Mesendoderm (in vitro differentiated cells): ENCODE measurements around the gene RER1.

Experiments
- DNase-seq: peaks from one replicate; pipeline ENCODE4 v3.0.0; 2013
- H2AK5ac ChIP-seq: 2 replicates; pipeline ENCODE4 v1.6.1; 2013; ENCODE audit warnings: low read length, inconsistent platforms
- H2BK120ac ChIP-seq: 2 replicates; pipeline ENCODE4 v1.6.1; 2013; ENCODE audit warnings: low read depth, mild to moderate bottlenecking, low read length, moderate library complexity, mixed read lengths
- H2BK15ac ChIP-seq: replicated peaks from 2 replicates; pipeline ENCODE4 v1.6.1; 2013; ENCODE audit warnings: low read depth, mild to moderate bottlenecking, moderate library complexity
- H2BK5ac ChIP-seq: 2 replicates; pipeline ENCODE4 v1.6.1; 2013; ENCODE audit warnings: low read length, inconsistent platforms
- H3K18ac ChIP-seq: 2 replicates; pipeline ENCODE4 v1.6.1; 2013; ENCODE audit warnings: mild to moderate bottlenecking, low read length, mixed read lengths
- H3K23ac ChIP-seq: one replicate; pipeline ENCODE4 v1.6.1; 2013; ENCODE audit warnings: low read length
- H3K27ac ChIP-seq: 2 replicates; pipeline ENCODE4 v1.5.1; 2013; ENCODE audit warnings: low read depth, mild to moderate bottlenecking, inconsistent platforms, low read length, moderate library complexity
- H3K27me3 ChIP-seq: 2 replicates; pipeline ENCODE4 v1.6.1; 2013; ENCODE audit warnings: low read length, control low read depth, mild to moderate bottlenecking, inconsistent platforms; ENCODE audit not compliant: insufficient read depth, poor library complexity
- H3K36me3 ChIP-seq: 2 replicates; pipeline ENCODE4 v1.6.1; 2013; ENCODE audit warnings: low read length, inconsistent platforms; ENCODE audit not compliant: control insufficient read depth, insufficient read depth
- H3K4ac ChIP-seq: one replicate; pipeline ENCODE4 v1.6.1; 2013; ENCODE audit warnings: low read depth, mild to moderate bottlenecking, low read length, moderate library complexity
- H3K4me1 ChIP-seq: 2 replicates; pipeline ENCODE4 v1.6.1; 2013; ENCODE audit warnings: low read depth, low read length, inconsistent platforms; ENCODE audit not compliant: control insufficient read depth
- H3K4me2 ChIP-seq: 2 replicates; pipeline ENCODE4 v1.6.1; 2013; ENCODE audit warnings: low read length
- H3K4me3 ChIP-seq: 2 replicates; pipeline ENCODE4 v1.5.1; 2013; ENCODE audit warnings: mild to moderate bottlenecking, low read length
- H3K56ac ChIP-seq: one replicate; pipeline ENCODE4 v1.6.1; 2013; ENCODE audit warnings: low read length
- H3K79me1 ChIP-seq: 2 replicates; pipeline ENCODE4 v1.6.1; 2013; ENCODE audit warnings: low read length, inconsistent platforms
- H3K79me2 ChIP-seq: 2 replicates; pipeline ENCODE4 v1.6.1; 2013; ENCODE audit warnings: mild to moderate bottlenecking, low read length; ENCODE audit not compliant: control insufficient read depth, insufficient read depth
- H3K9ac ChIP-seq: 2 replicates; pipeline ENCODE4 v1.6.1; 2013; ENCODE audit warnings: low read length, inconsistent platforms
- H4K5ac ChIP-seq: one replicate; pipeline ENCODE4 v1.6.1; 2013; ENCODE audit warnings: low read length
- H4K8ac ChIP-seq: one replicate; pipeline ENCODE4 v1.6.1; 2013; ENCODE audit warnings: low read depth, mild to moderate bottlenecking, control low read depth, low read length, moderate library complexity
- WGBS: extraction: QIAGEN DNeasy Blood & Tissue Kit; methylation state at CpG from one replicate; pipeline ENCODE4 v1.1.7; 2013; ENCODE audit warnings: low lambda C conversion rate, missing lambda C conversion rate; ENCODE audit not compliant: insufficient coverage; ENCODE audit errors: extremely low coverage; 5-methylcytosine and 5-hydroxymethylcytosine counted together

The RER1 gene

GRCh38 chr1:2356911-2357845 is 34.5 kb upstream of the RER1 start:
- no peak overlapping the region for H4K8ac ChIP-seq
- H2BK15ac ChIP-seq, result no peak overlapping the region
- H4K5ac ChIP-seq, result no peak overlapping the region
- H3K79me2 ChIP-seq, result no peaks in the 10 kb centered on the region
- no peak overlapping the region for H3K4me3 ChIP-seq
- no peak overlapping the region for H3K23ac ChIP-seq
- no peak overlapping the region for H2AK5ac ChIP-seq
- H3K27ac ChIP-seq, result no peak overlapping the region
- H2BK5ac ChIP-seq, result no peak overlapping the region
- no peak overlapping the region for H3K4me2 ChIP-seq
- no peak overlapping the region for H3K56ac ChIP-seq
- H3K18ac ChIP-seq, result no peak overlapping the region
- H3K27me3 ChIP-seq, result no peaks in the 10 kb centered on the region
- H3K36me3 ChIP-seq, result no peaks in the 10 kb centered on the region
- H3K4ac ChIP-seq, result no peak overlapping the region
- no peak overlapping the region for H2BK120ac ChIP-seq
- no peak for DNase-seq
- H3K4me1 ChIP-seq, result no peaks in the 10 kb centered on the region
- WGBS, result no CpG with 5 or more reads among the region's 37 CpGs
- H3K79me1 ChIP-seq, result no peaks in the 10 kb centered on the region
- no peak overlapping the region for H3K9ac ChIP-seq

- no peaks in the 10 kb centered on the region for H3K79me1 ChIP-seq
- DNase-seq, result no peak
- no CpG with 5 or more reads among the region's 13 CpGs for WGBS
- no peak overlapping the region for H3K18ac ChIP-seq
- no peaks in the 10 kb centered on the region for H3K36me3 ChIP-seq
- H4K8ac ChIP-seq, result no peak overlapping the region
- no peak overlapping the region for H2AK5ac ChIP-seq
- H3K4ac ChIP-seq, result no peak overlapping the region
- H2BK15ac ChIP-seq, result no peak overlapping the region
- H3K79me2 ChIP-seq, result no peaks in the 10 kb centered on the region
- no peak overlapping the region for H2BK120ac ChIP-seq
- H3K4me2 ChIP-seq, result no peak overlapping the region
- H3K4me3 ChIP-seq, result no peak overlapping the region
- no peak overlapping the region for H2BK5ac ChIP-seq
- H3K27me3 ChIP-seq, result no peaks in the 10 kb centered on the region
- H4K5ac ChIP-seq, result no peak overlapping the region
- no peak overlapping the region for H3K9ac ChIP-seq
- H3K56ac ChIP-seq, result no peak overlapping the region
- H3K27ac ChIP-seq, result no peak overlapping the region
- H3K23ac ChIP-seq, result no peak overlapping the region
- no peaks in the 10 kb centered on the region for H3K4me1 ChIP-seq
These were observed 33.6 kb upstream of the RER1 start for GRCh38 chr1:2358072-2358471.

GRCh38 chr1:2358651-2359640 is 32.7 kb upstream of the RER1 start:
- no peak overlapping the region for H4K8ac ChIP-seq
- H3K27me3 ChIP-seq, result no peaks in the 10 kb centered on the region
- no peak overlapping the region for H2AK5ac ChIP-seq
- H3K27ac ChIP-seq, result no peak overlapping the region
- no peak overlapping the region for H2BK15ac ChIP-seq
- no peak overlapping the region for H4K5ac ChIP-seq
- H3K4me3 ChIP-seq, result no peak overlapping the region
- no peaks in the 10 kb centered on the region for H3K4me1 ChIP-seq
- no peaks in the 10 kb centered on the region for H3K79me1 ChIP-seq
- DNase-seq, result no peak
- H3K4me2 ChIP-seq, result no peak overlapping the region
- no peak overlapping the region for H2BK120ac ChIP-seq
- no peak overlapping the region for H3K9ac ChIP-seq
- no CpG with 5 or more reads among the region's 24 CpGs for WGBS
- H3K4ac ChIP-seq, result no peak overlapping the region
- H3K23ac ChIP-seq, result no peak overlapping the region
- no peak overlapping the region for H3K18ac ChIP-seq
- H3K36me3 ChIP-seq, result no peaks in the 10 kb centered on the region
- H3K56ac ChIP-seq, result no peak overlapping the region
- no peak overlapping the region for H2BK5ac ChIP-seq
- no peaks in the 10 kb centered on the region for H3K79me2 ChIP-seq

GRCh38 chr1:2360588-2361364 is 30.9 kb upstream of the RER1 start:
- Histone ChIP-seq H4K5ac (no peak overlapping the region), H3K27ac (no peak overlapping the region), H3K9ac (no peak overlapping the region), H2AK5ac (no peak overlapping the region), H3K4me1 (no peaks in the 10 kb centered on the region), H2BK15ac (no peak overlapping the region), H2BK5ac (no peak overlapping the region), H3K79me2 (no peaks in the 10 kb centered on the region), H3K23ac (no peak overlapping the region), H3K27me3 (no peaks in the 10 kb centered on the region), H2BK120ac (no peak overlapping the region), H3K18ac (no peak overlapping the region), H3K4me3 (no peak overlapping the region), H3K79me1 (no peaks in the 10 kb centered on the region), H3K4ac (no peak overlapping the region), H4K8ac (no peak overlapping the region), H3K4me2 (no peak overlapping the region), H3K36me3 (no peaks in the 10 kb centered on the region), H3K56ac (no peak overlapping the region)
- WGBS, result no CpG with 5 or more reads among the region's 11 CpGs
- no peak for DNase-seq

- no peaks in the 10 kb centered on the region for H3K27me3 ChIP-seq
These were observed 27.7 kb upstream of the RER1 start for GRCh38 chr1:2363847-2364513.

More at GRCh38 chr1:2363847-2364513, 27.7 kb upstream of the RER1 start:
- Histone ChIP-seq H2AK5ac (no peak overlapping the region), H3K56ac (no peak overlapping the region), H3K23ac (no peak overlapping the region), H2BK120ac (no peak overlapping the region), H3K18ac (no peak overlapping the region), H4K5ac (no peak overlapping the region), H3K4me2 (no peak overlapping the region), H3K27ac (no peak overlapping the region), H3K79me1 (no peaks in the 10 kb centered on the region), H3K4me1 (no peaks in the 10 kb centered on the region), H3K79me2 (no peaks in the 10 kb centered on the region), H3K9ac (no peak overlapping the region), H2BK5ac (no peak overlapping the region), H3K36me3 (no peaks in the 10 kb centered on the region), H3K4me3 (no peak overlapping the region), H2BK15ac (no peak overlapping the region), H4K8ac (no peak overlapping the region), H3K4ac (no peak overlapping the region)
- no CpG with 5 or more reads among the region's 2 CpGs for WGBS
- DNase-seq, result no peak
